K562 (cell line): Measurements from ENCODE around the gene TMEM69. TPM values are rescaled to one million over a fixed set of nuclear protein-coding genes. Genes with fewer than 3 reads are reported as not detected.

Experiments
- CBX5 ChIP-seq: IDR thresholded peaks from 2 replicates; pipeline ENCODE4 v1.6.1; 2014; ENCODE audit warnings: low read depth, borderline replicate concordance
- CCAR2 ChIP-seq: fragments of 200-400 bp; formaldehyde crosslinking; IDR thresholded peaks from 2 replicates; pipeline ENCODE4 v1.6.1; 2017; ENCODE audit warnings: mild to moderate bottlenecking, low read depth, low read length
- CTBP1 ChIP-seq: fragments of 450-650 bp; IDR thresholded peaks from 2 replicates; pipeline ENCODE4 v1.6.1; 2016; ENCODE audit warnings: borderline replicate concordance
- EGR1 ChIP-seq: fragments of 450-650 bp; conservative IDR thresholded peaks from 2 replicates; pipeline ENCODE4 v1.6.1; 2017; ENCODE audit warnings: mild to moderate bottlenecking
- ETS2 ChIP-seq: IDR thresholded peaks from 2 replicates; pipeline ENCODE4 v1.6.1; 2016; ENCODE audit warnings: borderline replicate concordance, missing genetic modification characterization, mild to moderate bottlenecking, moderate library complexity, missing compliant biosample characterization; ENCODE audit not compliant: poor library complexity, severe bottlenecking
- HNRNPUL1 ChIP-seq: fragments of 200-400 bp; formaldehyde crosslinking; IDR thresholded peaks from 2 replicates; pipeline ENCODE4 v1.6.1; 2017; ENCODE audit warnings: low read length
- HOMEZ ChIP-seq: fragments of 250-450 bp; sonication (Bioruptor Pico); IDR thresholded peaks from 2 replicates; pipeline ENCODE4 v1.4.0; 2020; ENCODE audit warnings: mild to moderate bottlenecking, moderate library complexity
- KLF10 ChIP-seq: fragments of 250-450 bp; sonication (Bioruptor Pico); IDR thresholded peaks from 2 replicates; pipeline ENCODE4 v1.6.1; 2021; ENCODE audit warnings: matching md5 sums
- MAFK ChIP-seq: IDR thresholded peaks from 2 replicates; pipeline ENCODE4 v1.6.1; 2011; ENCODE audit warnings: low read length, improper control_type of control experiment
- MCM2 ChIP-seq: fragments of 450-650 bp; IDR thresholded peaks from 2 replicates; pipeline ENCODE4 v1.6.1; 2017; ENCODE audit warnings: low read depth, mild to moderate bottlenecking
- MIER1 ChIP-seq: fragments of 450-650 bp; IDR thresholded peaks from 2 replicates; pipeline ENCODE4 v1.6.1; 2016; ENCODE audit warnings: antibody characterized with exemption, mild to moderate bottlenecking, low read depth
- MTF1 ChIP-seq: fragments of 250-450 bp; sonication (Bioruptor Pico); IDR thresholded peaks from 2 replicates; pipeline ENCODE4 v1.9.0; 2021; ENCODE audit warnings: moderate library complexity, mild to moderate bottlenecking, inconsistent platforms, borderline replicate concordance
- NCOA6 ChIP-seq: fragments of 450-650 bp; IDR thresholded peaks from 2 replicates; pipeline ENCODE4 v1.6.1; 2017; ENCODE audit warnings: mild to moderate bottlenecking
- PML ChIP-seq: IDR thresholded peaks from 2 replicates; pipeline ENCODE4 v1.6.1; 2012; ENCODE audit warnings: low read length, inconsistent platforms
- RNF2 ChIP-seq: sonication (generic); IDR thresholded peaks from 2 replicates; pipeline ENCODE4 v1.6.1; 2016
- SMAD4 ChIP-seq: fragments of 250-450 bp; sonication (Bioruptor Pico); conservative IDR thresholded peaks from 2 replicates; pipeline ENCODE4 v1.8.0; 2021; ENCODE audit warnings: inconsistent platforms, mild to moderate bottlenecking, moderate library complexity
- SMARCA4 ChIP-seq: fragments of 450-650 bp; IDR thresholded peaks from 2 replicates; pipeline ENCODE4 v1.6.1; 2016
- STAT6 ChIP-seq: sonication (generic); formaldehyde crosslinking; IDR thresholded peaks from 2 replicates; pipeline ENCODE4 v1.8.1; 2023; ENCODE audit warnings: mild to moderate bottlenecking, missing genetic modification reagents
- SUPT5H ChIP-seq: fragments of 450-650 bp; IDR thresholded peaks from 2 replicates; pipeline ENCODE4 v1.6.1; 2016
- ZNF311 ChIP-seq: fragments of 250-450 bp; sonication (Bioruptor Pico); IDR thresholded peaks from 2 replicates; pipeline ENCODE4 v1.4.0; 2020; ENCODE audit warnings: mild to moderate bottlenecking, moderate library complexity
- ZNF316 ChIP-seq: fragments of 450-650 bp; IDR thresholded peaks from 2 replicates; pipeline ENCODE4 v1.6.1; 2016
- ZNF41 ChIP-seq: fragments of 250-450 bp; sonication (Bioruptor Pico); conservative IDR thresholded peaks from 2 replicates; pipeline ENCODE4 v1.4.0; 2020; ENCODE audit warnings: mild to moderate bottlenecking
- ZNF444 ChIP-seq: fragments of 250-450 bp; sonication (Bioruptor Pico); IDR thresholded peaks from 2 replicates; pipeline ENCODE4 v1.4.0; 2020; ENCODE audit warnings: mild to moderate bottlenecking, moderate library complexity
- ZNF445 ChIP-seq: fragments of 250-450 bp; sonication (Bioruptor Pico); IDR thresholded peaks from 2 replicates; pipeline ENCODE4 v1.4.0; 2020; ENCODE audit warnings: low read depth, mild to moderate bottlenecking, moderate library complexity
- ZNF511 ChIP-seq: sonication (generic); formaldehyde crosslinking; IDR thresholded peaks from 2 replicates; pipeline ENCODE4 v1.8.0; 2022; ENCODE audit warnings: mild to moderate bottlenecking, missing genetic modification reagents
- ZNF57 ChIP-seq: fragments of 450-650 bp; formaldehyde crosslinking; IDR thresholded peaks from 2 replicates; pipeline ENCODE4 v1.4.0; 2020; ENCODE audit warnings: mild to moderate bottlenecking, moderate library complexity
- ZNF778 ChIP-seq: fragments of 450-650 bp; formaldehyde crosslinking; IDR thresholded peaks from 2 replicates; pipeline ENCODE4 v1.4.0; 2020; ENCODE audit warnings: mild to moderate bottlenecking, moderate library complexity
- polyA plus RNA-seq, 8 experiments: library from polyadenylated mRNA; depleted of rRNA in 4 of 8; stranded (reverse) in 5 of 8; unstranded in 3 of 8; fragments of >200 nt; fragmentation: Nextera tagmentation in 2 of 8; fragmentation: Illumina TruSeq in 1 of 8; extraction: Ambion mirVana in 2 of 8; extraction: Trizol in 1 of 8; gene quantifications; 2 replicates each; pipeline versions ENCODE4 v1.2.1 to v1.2.3, GENCODE V29; 2011 to 2014; ENCODE audit warnings: inconsistent platforms in 1 of 8, missing spikeins in 1 of 8
- total RNA-seq, 7 experiments: library from RNA; depleted of rRNA in 6 of 7; stranded (reverse); fragments of >200 nt in 6 of 7; fragmentation: Illumina TruSeq in 2 of 7; extraction: Trizol in 2 of 7; gene quantifications; 2 replicates each; pipeline versions ENCODE4 v1.2.1 to v1.2.3, GENCODE V29; 2011 to 2021; ENCODE audit warnings: low replicate concordance in 1 of 7

The TMEM69 gene
- total and polyA plus RNA-seq, 9 of the 15 experiments (the other 6 are each of a cell fraction or from before 2014, with no cell fraction given), result 47.3 to 248 (median 103) TPM

GRCh38 chr1:45687754-45688740, at the start of gene TMEM69 (continued):
- no peak for TF ChIP-seq CBX5
- TF ChIP-seq MIER1, result 0 out of 2 replicates have a peak, but pooled peaks have one; percentile 60
- TF ChIP-seq ZNF444, result no peak
- 0 out of 2 replicates have a peak, but pooled peaks have one; percentile 56 for TF ChIP-seq MTF1
- TF ChIP-seq ZNF57 (CRISPR knock-in tag), result peak; percentile 83; the same call in 1 of the 2 replicates
- no peak for TF ChIP-seq ZNF445
- TF ChIP-seq SMARCA4, result no peak
- peak; percentile 74; the same call in 1 of the 2 replicates for TF ChIP-seq ZNF511 (CRISPR knock-in tag)
- TF ChIP-seq ZNF316, result no peak
- TF ChIP-seq MCM2, result no peak
- TF ChIP-seq SMAD4 (CRISPR knock-in tag), result peak; percentile 27
- no peak for TF ChIP-seq ZNF311 (CRISPR knock-in tag)
- peak; percentile 87 for TF ChIP-seq PML
- peak; percentile 79; the same call in 1 of the 2 replicates for TF ChIP-seq RNF2
- no peak for TF ChIP-seq HOMEZ (CRISPR knock-in tag)
- TF ChIP-seq ZNF778 (CRISPR knock-in tag), result no peak
- no peak for TF ChIP-seq KLF10 (CRISPR knock-in tag)
- TF ChIP-seq EGR1, result no peak
- TF ChIP-seq NCOA6, result no peak
- TF ChIP-seq ETS2 (tag), result no peak
- peak; percentile 58; the same call in 1 of the 2 replicates for TF ChIP-seq ZNF41 (CRISPR knock-in tag)
- TF ChIP-seq MAFK, result no peak; the same call in 1 of the 2 replicates
- peak; percentile 90 for TF ChIP-seq SUPT5H
- TF ChIP-seq CTBP1, result peak; percentile 59
- no peak for TF ChIP-seq HNRNPUL1
- TF ChIP-seq STAT6 (CRISPR knock-in tag), result 0 out of 2 replicates have a peak, but pooled peaks have one; percentile 82
- no peak for TF ChIP-seq CCAR2
